GM10248 (cell line): ENCODE measurements around the gene ARHGAP1.

ENCODE experiments used
- CTCF ChIA-PET: fragments of 300-600 bp; sonication (Branson Sonifier 250); formaldehyde crosslinking; extraction: SDS; loops from one replicate; lab custom pipeline; 2021; ENCODE audit warnings: antibody characterized with exemption; lab: Yijun Ruan, JAX
- POLR2A ChIA-PET: fragments of 350-650 bp; sonication (Branson Sonifier 250); formaldehyde crosslinking; extraction: SDS; loops from one replicate; lab custom pipeline; 2020; ENCODE audit warnings: antibody characterized with exemption; lab: Yijun Ruan, JAX
- DNase-seq: peaks from one replicate; pipeline ENCODE4 v3.0.0; 2012; ENCODE audit errors: extremely low spot score
- TF ChIP-seq, protein P1 (sequence below): IDR thresholded peaks from 2 replicates; pipeline ENCODE4 v1.5.1; 2012; ENCODE audit warnings: mild to moderate bottlenecking, low read depth; ENCODE audit errors: extremely low read depth, missing control alignments, control extremely low read depth

The ARHGAP1 gene

DNA sequence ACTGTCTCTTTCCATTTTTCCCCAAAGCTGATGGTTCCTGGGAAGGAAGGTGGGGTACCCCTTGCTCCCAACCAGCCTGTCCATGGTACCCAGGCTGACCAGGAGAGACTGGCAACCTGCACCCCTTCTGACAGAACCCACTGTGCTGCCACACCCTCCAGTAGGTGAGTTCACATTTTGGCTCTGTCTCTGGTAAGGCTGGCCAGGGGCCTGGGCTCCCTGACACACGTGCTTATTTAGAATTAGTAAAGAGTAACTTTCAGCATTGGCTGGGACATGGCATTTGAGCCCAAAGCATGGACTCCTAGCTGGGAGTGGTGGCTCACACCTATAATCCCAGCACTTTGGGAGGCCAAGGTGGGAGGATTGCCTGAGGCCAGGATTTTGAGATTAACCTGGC lies 35.1 kb downstream of the ARHGAP1 start:
- DNase-seq = no peak
- ChIA-PET CTCF (no interaction called here), POLR2A (no interaction called here)
- TF ChIP-seq, protein P1, sequence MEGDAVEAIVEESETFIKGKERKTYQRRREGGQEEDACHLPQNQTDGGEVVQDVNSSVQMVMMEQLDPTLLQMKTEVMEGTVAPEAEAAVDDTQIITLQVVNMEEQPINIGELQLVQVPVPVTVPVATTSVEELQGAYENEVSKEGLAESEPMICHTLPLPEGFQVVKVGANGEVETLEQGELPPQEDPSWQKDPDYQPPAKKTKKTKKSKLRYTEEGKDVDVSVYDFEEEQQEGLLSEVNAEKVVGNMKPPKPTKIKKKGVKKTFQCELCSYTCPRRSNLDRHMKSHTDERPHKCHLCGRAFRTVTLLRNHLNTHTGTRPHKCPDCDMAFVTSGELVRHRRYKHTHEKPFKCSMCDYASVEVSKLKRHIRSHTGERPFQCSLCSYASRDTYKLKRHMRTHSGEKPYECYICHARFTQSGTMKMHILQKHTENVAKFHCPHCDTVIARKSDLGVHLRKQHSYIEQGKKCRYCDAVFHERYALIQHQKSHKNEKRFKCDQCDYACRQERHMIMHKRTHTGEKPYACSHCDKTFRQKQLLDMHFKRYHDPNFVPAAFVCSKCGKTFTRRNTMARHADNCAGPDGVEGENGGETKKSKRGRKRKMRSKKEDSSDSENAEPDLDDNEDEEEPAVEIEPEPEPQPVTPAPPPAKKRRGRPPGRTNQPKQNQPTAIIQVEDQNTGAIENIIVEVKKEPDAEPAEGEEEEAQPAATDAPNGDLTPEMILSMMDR = no peak

DNA sequence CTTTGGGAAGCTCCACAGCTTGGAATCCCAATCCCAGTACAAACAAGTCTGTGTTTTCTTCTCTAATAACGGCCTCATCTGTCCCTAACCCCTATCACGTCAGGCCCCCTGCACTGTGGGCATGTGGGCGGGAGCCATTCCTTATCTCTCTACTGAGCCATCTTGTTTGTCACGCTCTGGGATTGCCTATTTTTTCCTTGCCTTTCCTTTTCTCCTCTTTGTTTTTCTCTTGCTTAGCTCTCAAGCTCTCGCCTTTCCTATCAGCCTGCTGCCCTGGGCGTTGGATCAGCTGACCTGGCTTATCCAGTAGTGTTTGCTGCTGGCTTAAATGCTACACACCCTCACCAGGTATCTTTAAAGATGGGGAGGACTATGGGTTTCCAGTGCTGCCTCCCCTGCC lies 35.8 kb downstream of the ARHGAP1 start:
- no peak for DNase-seq
- POLR2A ChIA-PET = no interaction called here
- TF ChIP-seq, protein P1 = no peak
- CTCF ChIA-PET = no interaction called here

DNA sequence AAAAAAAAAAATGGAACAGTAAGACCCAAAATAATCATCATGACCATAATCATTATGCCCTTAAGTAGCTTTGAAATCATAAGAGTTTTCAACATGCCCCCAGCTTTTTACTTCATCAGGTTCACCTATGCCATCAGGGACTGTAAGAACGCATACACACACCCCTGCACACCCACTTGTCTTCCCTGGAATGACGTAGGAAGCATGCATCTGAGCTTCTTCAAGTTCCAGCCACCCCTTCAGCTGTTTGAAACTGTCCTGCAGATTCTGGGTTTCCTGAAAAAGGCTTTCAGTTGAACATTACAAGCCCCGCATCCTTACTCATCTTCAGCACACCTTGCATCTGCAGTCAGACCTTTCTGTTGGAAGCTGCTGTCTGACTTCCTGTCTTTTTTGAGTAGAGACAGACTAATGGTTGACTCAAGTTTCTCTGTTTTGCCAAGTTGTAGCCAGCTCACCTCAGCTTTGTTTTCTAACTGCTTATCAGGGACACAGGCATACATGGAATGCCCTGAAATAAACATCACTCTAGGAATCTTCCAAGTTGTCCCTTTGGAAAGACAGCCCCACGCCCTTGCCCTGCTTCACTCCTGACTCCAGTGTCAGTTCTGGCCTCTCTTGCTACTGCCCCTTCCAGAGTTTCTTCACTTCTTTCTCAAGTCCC lies 37.0 kb downstream of the ARHGAP1 start:
- DNase-seq = no peak
- ChIA-PET CTCF (interaction anchor here (0.6 to 1.4 kb wide), 4 partner anchors 9 to 94 kb away, joined by 3 to 4 read pairs (median 3); no protein-coding TSS in a partner anchor), POLR2A (interaction anchor here (0.6 kb wide), 1 partner anchor 10 kb away, joined by 3 read pairs; no protein-coding TSS in a partner anchor)
- TF ChIP-seq, protein P1 = no peak

DNA sequence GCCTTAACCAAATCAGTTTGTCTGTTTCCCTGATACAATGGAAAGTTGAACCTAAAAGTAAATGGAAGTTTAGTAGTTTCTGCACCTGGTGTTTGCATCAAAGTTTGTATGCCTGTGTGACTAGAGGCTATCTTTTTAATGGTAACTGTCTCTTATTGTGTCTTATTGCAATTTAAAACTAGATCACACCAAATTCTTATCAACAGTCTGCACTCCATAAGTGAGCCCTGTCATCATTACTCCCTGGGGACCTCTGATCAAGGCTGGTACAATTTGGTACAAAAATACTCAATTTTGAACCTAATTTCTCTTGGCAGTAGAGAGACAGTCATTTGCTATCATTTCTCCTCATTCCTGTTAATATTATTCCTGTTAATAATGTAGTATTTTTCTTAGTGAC lies 38.1 kb downstream of the ARHGAP1 start:
- CTCF ChIA-PET = interaction anchor here (1.4 kb wide), 1 partner anchor 10 kb away, joined by 4 read pairs; no protein-coding TSS in a partner anchor
- DNase-seq = no peak
- TF ChIP-seq, protein P1 = no peak
- POLR2A ChIA-PET = no interaction called here

DNA sequence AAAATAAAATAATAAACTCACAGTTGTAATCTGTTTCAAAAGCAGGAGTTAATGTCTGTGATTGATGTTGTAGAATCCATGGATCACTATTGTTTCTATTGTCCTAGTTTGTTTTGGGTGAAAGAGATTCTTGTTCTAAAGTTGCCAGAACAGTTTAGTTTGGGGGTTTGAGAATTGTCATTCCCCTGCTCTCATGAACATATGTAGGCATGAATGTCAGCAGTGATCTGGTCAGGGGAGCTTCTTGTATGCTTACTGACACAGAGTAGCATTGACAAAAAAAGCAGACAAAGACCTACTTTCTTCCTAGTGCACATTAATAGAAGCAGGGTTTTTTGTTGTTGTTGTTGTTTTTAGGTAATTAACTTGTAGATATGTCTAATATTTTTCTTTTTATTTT lies 38.6 kb downstream of the ARHGAP1 start:
- no peak for DNase-seq
- TF ChIP-seq, protein P1 = no peak
- POLR2A ChIA-PET = no interaction called here
- CTCF ChIA-PET = no interaction called here

DNA sequence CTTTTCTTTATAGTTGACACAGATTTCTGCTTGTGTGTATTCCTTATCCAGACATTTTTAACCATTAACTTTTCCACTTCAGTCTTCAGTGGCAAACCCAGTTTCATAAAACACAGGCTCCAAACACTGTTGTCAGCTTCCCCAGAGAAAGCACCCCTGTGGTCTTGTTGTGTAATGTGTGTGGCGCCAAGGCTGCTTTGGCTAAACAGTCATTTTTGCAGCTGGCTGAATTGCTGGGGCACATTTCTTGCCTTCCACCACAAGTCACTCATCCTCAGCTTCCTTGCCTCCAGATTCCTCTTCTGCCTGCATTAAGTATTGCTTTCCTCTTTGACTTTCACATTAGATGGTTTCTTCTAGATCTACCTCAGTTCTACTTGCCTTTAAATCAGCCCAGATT lies 40.5 kb downstream of the ARHGAP1 start:
- POLR2A ChIA-PET = no interaction called here

More for the DNA sequence above, 40.5 kb downstream of the ARHGAP1 start:
- DNase-seq = no peak
- CTCF ChIA-PET = interaction anchor here (0.7 to 1.5 kb wide), 2 partner anchors 9 to 26 kb away, joined by 3 to 4 read pairs; no protein-coding TSS in a partner anchor
- TF ChIP-seq, protein P1 = no peak
